Tibial artery (tissue), 4 donors: ENCODE data around the gene GOLGA7B.

Source experiments
- DNase-seq, 2 donors: peaks; one replicate each; pipeline ENCODE4 v3.0.0-alpha.2; 2019
- H3K27ac ChIP-seq, 2 donors: fragments of 200-600 bp; sonication (generic) in 1 of 2; 1 replicate in 1 of 2; 2 replicates in 1 of 2; pipeline ENCODE4 v1.5.1; 2018 to 2019; ENCODE audit warnings: mild to moderate bottlenecking in 1 of 2
- H3K27me3 ChIP-seq, 2 donors: fragments of 200-600 bp; sonication (generic) in 1 of 2; one replicate each; pipeline versions ENCODE4 v1.5.1 to v1.6.0; 2016 to 2019
- H3K36me3 ChIP-seq, 3 donors: fragments of 200-600 bp; sonication (generic) in 2 of 3; one replicate each; pipeline ENCODE4 v1.5.1; 2016 to 2019; ENCODE audit warnings: mild to moderate bottlenecking in 2 of 3
- H3K4me1 ChIP-seq, 4 donors: fragments of 200-600 bp; sonication (generic) in 2 of 4; 1 replicate in 3 of 4; 2 replicates in 1 of 4; pipeline ENCODE4 v1.5.1; 2016 to 2019
- H3K4me3 ChIP-seq, 2 donors: fragments of 200-600 bp; sonication (generic) in 1 of 2; 1 replicate in 1 of 2; 2 replicates in 1 of 2; pipeline ENCODE4 v1.5.1; 2018 to 2019; ENCODE audit warnings: mild to moderate bottlenecking in 2 of 2
- H3K9me3 ChIP-seq, 3 donors: fragments of 200-600 bp; sonication (generic) in 1 of 3; one replicate each; pipeline ENCODE4 v1.5.1; 2016 to 2019
- CTCF ChIP-seq, 2 experiments: fragments of 200-600 bp in 1 of 2; fragments of 450-650 bp in 1 of 2; IDR thresholded peaks; one replicate each; pipeline ENCODE4 v1.5.1; 2017 to 2019; ENCODE audit warnings: antibody characterized with exemption in 2 of 2, mild to moderate bottlenecking in 1 of 2, moderate library complexity in 1 of 2
- intact Hi-C: fragments of 100-400 bp; cut with DNase I; formaldehyde crosslinking; loops from one replicate; pipeline ENCODE4 v1.15.0; 2023; ENCODE audit warnings: low total_unique reads

The GOLGA7B gene

GRCh38 chr10:97825020-97825760 lies 24.5 kb upstream of the GOLGA7B start:
- intact Hi-C loops = no loop called here
- no peak for DNase-seq
- no peaks in the 10 kb centered on the region for H3K9me3 ChIP-seq
- no peaks in the 10 kb centered on the region for H3K36me3 ChIP-seq
- peaks cover 0 to 13% of the 10 kb centered on the region in 2 donors for H3K27me3 ChIP-seq
- H3K27ac ChIP-seq = no peak overlapping the region
- H3K4me3 ChIP-seq = no peak overlapping the region
- H3K4me1 ChIP-seq = peaks cover 0 to 20% (median 13%) of the 10 kb centered on the region in 4 donors
- TF ChIP-seq CTCF (IDR thresholded peaks at IDR 0.05) = no peak

- Histone ChIP-seq H3K9me3 (no peaks in the 10 kb centered on the region), H3K27ac (no peak overlapping the region), H3K27me3 (peaks cover 0 to 3% of the 10 kb centered on the region in 2 donors), H3K36me3 (no peaks in the 10 kb centered on the region), H3K4me1 (peaks cover 0 to 20% (median 13%) of the 10 kb centered on the region in 4 donors), H3K4me3 (no peak overlapping the region)
- no peak for TF ChIP-seq CTCF (IDR thresholded peaks at IDR 0.05)
- no peak for DNase-seq
- intact Hi-C loops = no loop called here
Observed at GRCh38 chr10:97826892-97827291, 22.8 kb upstream of the GOLGA7B start.

- peak overlapping the region in 1 of 2 donors; percentile 5 for H3K27ac ChIP-seq
- intact Hi-C loops = no loop called here
- H3K27me3 ChIP-seq = no peaks in the 10 kb centered on the region
- no peak for DNase-seq
- no peaks in the 10 kb centered on the region for H3K9me3 ChIP-seq
- no peaks in the 10 kb centered on the region for H3K36me3 ChIP-seq
- H3K4me3 ChIP-seq = no peak overlapping the region
- TF ChIP-seq CTCF (IDR thresholded peaks at IDR 0.05) = no peak
- peaks cover 0 to 20% (median 13%) of the 10 kb centered on the region in 4 donors for H3K4me1 ChIP-seq
Observed at GRCh38 chr10:97827702-97828291, 21.8 kb upstream of the GOLGA7B start.

DNA sequence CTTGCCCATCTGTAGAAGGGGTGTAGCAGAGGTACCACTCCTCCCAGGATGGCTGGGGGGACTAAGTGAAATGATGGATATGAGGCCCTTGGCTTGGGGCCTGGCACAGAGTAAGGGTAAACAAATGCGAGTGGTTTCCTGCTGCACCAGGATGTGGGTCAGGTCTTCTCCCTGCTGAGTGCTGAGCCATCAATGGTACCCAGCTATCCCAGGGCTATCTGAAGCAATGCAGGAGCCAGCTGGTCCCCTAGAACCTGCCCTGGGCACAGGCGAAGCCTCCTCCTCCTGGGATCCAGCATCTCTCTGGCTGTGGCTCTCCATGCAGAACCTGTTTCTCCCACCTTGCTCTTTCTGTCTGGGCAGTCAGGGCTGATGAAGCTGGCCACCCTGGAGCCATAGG lies 20.9 kb upstream of the GOLGA7B start:
- Histone ChIP-seq H3K27ac (no peak overlapping the region), H3K4me3 (no peak overlapping the region), H3K36me3 (no peaks in the 10 kb centered on the region), H3K4me1 (peaks cover 0 to 20% (median 13%) of the 10 kb centered on the region in 4 donors), H3K27me3 (no peaks in the 10 kb centered on the region), H3K9me3 (no peaks in the 10 kb centered on the region)
- DNase-seq = no peak
- TF ChIP-seq CTCF (IDR thresholded peaks at IDR 0.05) = no peak
- intact Hi-C loops = no loop called here

DNA sequence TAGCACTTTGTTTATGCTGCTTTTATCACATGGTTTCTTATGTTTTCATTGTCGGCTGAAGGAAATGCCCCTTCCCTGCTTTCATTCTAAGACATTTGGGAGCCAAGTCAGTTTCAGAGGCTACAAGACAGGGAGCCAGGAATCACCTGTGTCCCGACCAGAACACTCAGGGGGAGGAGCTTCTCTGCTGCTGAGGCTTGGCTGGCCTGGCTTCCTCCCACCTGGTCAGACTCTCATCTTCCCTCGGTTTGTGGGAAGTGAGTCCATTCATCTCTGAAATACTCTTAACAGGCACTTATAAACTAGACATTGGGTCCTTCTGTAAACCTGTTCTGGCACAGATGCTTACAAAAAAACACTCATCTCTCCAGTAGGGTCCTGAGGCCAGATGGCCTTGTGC lies 19.6 kb upstream of the GOLGA7B start:
- intact Hi-C loops = no loop called here
- H3K4me1 ChIP-seq = peaks cover 0 to 20% (median 13%) of the 10 kb centered on the region in 4 donors
- no peak overlapping the region for H3K27ac ChIP-seq
- H3K27me3 ChIP-seq = no peaks in the 10 kb centered on the region
- H3K36me3 ChIP-seq = no peaks in the 10 kb centered on the region
- no peak overlapping the region for H3K4me3 ChIP-seq
- no peak for TF ChIP-seq CTCF (IDR thresholded peaks at IDR 0.05)
- no peaks in the 10 kb centered on the region for H3K9me3 ChIP-seq
- DNase-seq = no peak
